Neural progenitor cell (in vitro differentiated cells): ENCODE data around the gene HMCES. TPM values are rescaled to one million over a fixed set of nuclear protein-coding genes. Genes with fewer than 3 reads are reported as not detected.

ENCODE experiments used
- DNase-seq: peaks from one replicate; pipeline ENCODE4 v3.0.0-alpha.2; 2016; ENCODE audit warnings: low spot score
- H2AFZ ChIP-seq: fragments of 200-600 bp; sonication (generic); replicated peaks from 2 replicates; pipeline ENCODE4 v1.6.1; 2016; ENCODE audit warnings: antibody characterized with exemption
- H3F3A ChIP-seq: fragments of 200-600 bp; sonication (generic); 2 replicates; pipeline ENCODE4 v1.6.1; 2016; ENCODE audit warnings: antibody characterized with exemption, low read depth
- H3K27ac ChIP-seq: fragments of 200-600 bp; sonication (generic); 2 replicates; pipeline ENCODE4 v1.5.1; 2016; ENCODE audit warnings: mild to moderate bottlenecking
- H3K27me3 ChIP-seq: fragments of 200-600 bp; sonication (generic); 2 replicates; pipeline ENCODE4 v1.6.1; 2016; ENCODE audit warnings: mild to moderate bottlenecking, moderate library complexity
- H3K36me3 ChIP-seq: fragments of 200-600 bp; sonication (generic); 2 replicates; pipeline ENCODE4 v1.5.1; 2016
- H3K4me1 ChIP-seq: fragments of 200-600 bp; sonication (generic); 2 replicates; pipeline ENCODE4 v1.6.1; 2016; ENCODE audit warnings: mixed run types
- H3K4me2 ChIP-seq: fragments of 200-600 bp; sonication (generic); 2 replicates; pipeline ENCODE4 v1.6.1; 2016
- H3K4me3 ChIP-seq: fragments of 200-600 bp; sonication (generic); 2 replicates; pipeline ENCODE4 v1.5.1; 2016
- H3K79me2 ChIP-seq: fragments of 200-600 bp; sonication (generic); 2 replicates; pipeline ENCODE4 v1.6.1; 2016; ENCODE audit warnings: low read depth
- H3K9ac ChIP-seq: fragments of 200-600 bp; sonication (generic); 2 replicates; pipeline ENCODE4 v1.6.1; 2016
- H3K9me3 ChIP-seq: fragments of 200-600 bp; sonication (generic); 2 replicates; pipeline ENCODE4 v1.5.1; 2016; ENCODE audit warnings: low read depth
- H4K20me1 ChIP-seq: fragments of 200-600 bp; sonication (generic); 2 replicates; pipeline ENCODE4 v1.6.1; 2016; ENCODE audit warnings: low read depth
- H3K27ac Mint-ChIP-seq: 3 replicates; pipeline ENCODE4 v1.8.0; 2021; ENCODE audit warnings: mixed read lengths
- H3K27me3 Mint-ChIP-seq: 2 replicates; pipeline ENCODE4 v1.8.0; 2022; ENCODE audit warnings: low read depth, mild to moderate bottlenecking, inconsistent platforms, moderate library complexity, mixed read lengths; ENCODE audit not compliant: insufficient read depth
- H3K36me3 Mint-ChIP-seq: 3 replicates; pipeline ENCODE4 v1.8.0; 2021; ENCODE audit warnings: mixed read lengths
- H3K4me1 Mint-ChIP-seq: 3 replicates; pipeline ENCODE4 v1.8.0; 2021; ENCODE audit warnings: mixed read lengths
- H3K4me3 Mint-ChIP-seq: 3 replicates; pipeline ENCODE4 v1.8.0; 2021; ENCODE audit warnings: mild to moderate bottlenecking, moderate library complexity, mixed read lengths
- H3K9me3 Mint-ChIP-seq: 3 replicates; pipeline ENCODE4 v1.8.0; 2020; ENCODE audit warnings: mixed read lengths
- EZH2 ChIP-seq: fragments of 200-600 bp; sonication (generic); IDR thresholded peaks from 2 replicates; pipeline ENCODE4 v1.6.1; 2017; ENCODE audit warnings: antibody characterized with exemption, mild to moderate bottlenecking, moderate library complexity
- EZH2phosphoT487 ChIP-seq: fragments of 200-600 bp; sonication (generic); IDR thresholded peaks from 2 replicates; pipeline ENCODE4 v1.6.1; 2017; ENCODE audit warnings: antibody characterized with exemption
- total RNA-seq: library from RNA; depleted of rRNA; stranded (reverse); fragments of >200 nt; gene quantifications from 2 replicates; pipeline ENCODE4 v1.2.3, GENCODE V29; 2015; ENCODE audit warnings: low replicate concordance
- TF ChIP-seq, protein P1 (sequence below): fragments of 200-600 bp; sonication (generic); IDR thresholded peaks from 2 replicates; pipeline ENCODE4 v1.5.1; 2017; ENCODE audit warnings: antibody characterized with exemption, mild to moderate bottlenecking

Gene HMCES
- total RNA-seq, 1 donor from 2014 or later: 25.1 TPM

DNA sequence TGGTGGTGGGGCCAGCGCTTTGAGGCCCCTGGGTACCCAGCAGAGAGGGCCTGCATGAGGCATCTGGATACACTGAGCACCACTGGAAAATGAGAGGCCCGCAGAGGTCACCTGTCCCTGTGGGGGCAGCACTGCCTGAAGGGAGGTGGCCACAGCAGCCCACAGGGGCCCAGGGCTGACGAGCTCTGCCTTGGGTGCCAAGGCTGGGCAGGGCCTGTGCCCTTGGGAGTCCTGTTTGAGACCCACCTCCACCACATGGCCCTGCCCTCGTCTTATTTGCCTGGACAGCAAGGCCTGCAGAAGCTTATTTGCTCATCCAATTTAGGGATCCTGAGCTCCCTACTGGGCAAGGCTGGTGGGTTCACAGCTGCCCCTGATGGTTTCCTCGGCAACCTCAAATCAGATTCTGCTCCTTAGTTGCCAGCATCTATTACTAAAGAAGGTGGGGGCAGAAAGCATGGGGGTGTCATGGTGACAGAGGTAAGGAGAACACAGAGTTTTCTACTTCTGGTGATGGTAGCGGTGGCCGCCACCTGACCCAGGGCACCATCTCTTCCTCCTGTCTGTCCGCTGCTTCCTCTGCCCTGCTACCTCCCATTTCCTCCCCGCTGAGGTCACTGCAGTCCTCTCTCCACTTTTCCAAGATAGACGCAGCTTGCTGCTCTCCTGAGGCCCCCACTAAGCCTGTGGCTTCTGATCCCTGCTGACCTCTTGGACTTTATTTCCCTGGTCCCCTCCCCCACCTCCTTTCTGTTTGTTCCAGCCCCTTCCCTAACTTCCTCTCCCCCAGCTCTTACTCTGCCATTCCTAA, 62.9 kb downstream of the HMCES start:
- Histone ChIP-seq H3K27me3 (no peaks in the 10 kb centered on the region), H3K36me3 (no peaks in the 10 kb centered on the region), H3K9me3 (no peaks in the 10 kb centered on the region), H3K79me2 (no peaks in the 10 kb centered on the region), H3K27ac (no peak overlapping the region), H3K4me3 (no peak overlapping the region), H3K4me2 (no peak overlapping the region), H3K4me1 (no peaks in the 10 kb centered on the region), H3K9ac (no peak overlapping the region), H4K20me1 (no peaks in the 10 kb centered on the region), H3F3A (no peaks in the 10 kb centered on the region), H2AFZ (no peak overlapping the region)
- Mint-ChIP-seq H3K27ac (peak overlapping the region; percentile 69), H3K9me3 (peaks cover 18% of the 10 kb centered on the region), H3K4me3 (no peak overlapping the region), H3K4me1 (peaks cover 24% of the 10 kb centered on the region), H3K27me3 (peaks cover 14% of the 10 kb centered on the region), H3K36me3 (no peaks in the 10 kb centered on the region)
- TF ChIP-seq, protein P1, sequence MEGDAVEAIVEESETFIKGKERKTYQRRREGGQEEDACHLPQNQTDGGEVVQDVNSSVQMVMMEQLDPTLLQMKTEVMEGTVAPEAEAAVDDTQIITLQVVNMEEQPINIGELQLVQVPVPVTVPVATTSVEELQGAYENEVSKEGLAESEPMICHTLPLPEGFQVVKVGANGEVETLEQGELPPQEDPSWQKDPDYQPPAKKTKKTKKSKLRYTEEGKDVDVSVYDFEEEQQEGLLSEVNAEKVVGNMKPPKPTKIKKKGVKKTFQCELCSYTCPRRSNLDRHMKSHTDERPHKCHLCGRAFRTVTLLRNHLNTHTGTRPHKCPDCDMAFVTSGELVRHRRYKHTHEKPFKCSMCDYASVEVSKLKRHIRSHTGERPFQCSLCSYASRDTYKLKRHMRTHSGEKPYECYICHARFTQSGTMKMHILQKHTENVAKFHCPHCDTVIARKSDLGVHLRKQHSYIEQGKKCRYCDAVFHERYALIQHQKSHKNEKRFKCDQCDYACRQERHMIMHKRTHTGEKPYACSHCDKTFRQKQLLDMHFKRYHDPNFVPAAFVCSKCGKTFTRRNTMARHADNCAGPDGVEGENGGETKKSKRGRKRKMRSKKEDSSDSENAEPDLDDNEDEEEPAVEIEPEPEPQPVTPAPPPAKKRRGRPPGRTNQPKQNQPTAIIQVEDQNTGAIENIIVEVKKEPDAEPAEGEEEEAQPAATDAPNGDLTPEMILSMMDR: no peak
- TF ChIP-seq EZH2 (no peak), EZH2phosphoT487 (no peak)
- no peak for DNase-seq

DNA sequence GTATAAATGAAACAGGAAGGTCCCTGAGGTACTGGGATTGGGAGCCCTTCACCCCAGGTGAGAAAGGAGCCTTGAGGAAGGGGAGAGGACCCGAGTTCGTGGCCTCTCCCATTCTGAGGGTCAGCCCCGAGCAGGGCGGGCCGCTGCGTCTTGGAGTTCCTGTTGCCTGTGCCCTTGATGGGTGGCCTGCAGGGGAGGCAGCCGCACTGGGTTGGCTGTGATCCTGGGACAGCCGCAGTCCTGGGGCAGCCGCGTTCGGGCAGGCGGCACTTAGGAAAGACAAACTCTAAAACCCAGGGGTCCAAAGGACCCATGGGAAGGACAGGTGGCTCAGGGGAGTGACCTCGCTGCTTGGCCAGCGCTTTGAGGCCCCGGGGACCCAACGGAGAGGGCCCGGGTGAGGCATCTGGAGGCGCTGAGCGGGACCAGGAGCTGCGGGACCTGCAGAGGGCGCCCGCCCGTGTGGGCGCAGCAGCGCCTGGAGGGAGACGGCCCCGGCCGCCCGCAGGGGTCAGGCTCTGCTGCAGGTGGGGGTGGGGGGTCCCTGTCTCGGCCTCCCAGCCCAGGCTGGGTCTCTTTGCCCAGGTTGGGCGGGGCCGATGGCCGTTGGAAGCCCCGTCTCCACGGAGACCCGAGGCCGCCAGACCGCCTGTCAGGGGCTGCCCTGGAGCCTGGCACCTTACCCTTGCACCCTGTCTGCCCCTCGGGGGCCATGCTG, 65.1 kb downstream of the HMCES start:
- Mint-ChIP-seq H3K27me3 (peaks cover 16% of the 10 kb centered on the region), H3K9me3 (peaks cover 12% of the 10 kb centered on the region), H3K4me1 (peaks cover 32% of the 10 kb centered on the region), H3K4me3 (no peak overlapping the region), H3K27ac (peak overlapping the region; percentile 12), H3K36me3 (no peaks in the 10 kb centered on the region)
- Histone ChIP-seq H3K4me1 (no peaks in the 10 kb centered on the region), H3K9ac (no peak overlapping the region), H3K9me3 (no peaks in the 10 kb centered on the region), H2AFZ (peak overlapping the region; percentile 87), H3F3A (no peaks in the 10 kb centered on the region), H4K20me1 (no peaks in the 10 kb centered on the region), H3K4me2 (peak overlapping the region; percentile 80), H3K4me3 (peak overlapping the region; percentile 43), H3K79me2 (no peaks in the 10 kb centered on the region), H3K36me3 (no peaks in the 10 kb centered on the region), H3K27me3 (no peaks in the 10 kb centered on the region), H3K27ac (no peak overlapping the region)
- peak; percentile 77 for DNase-seq
- TF ChIP-seq, protein P1: peak; percentile 70
- TF ChIP-seq EZH2 (no peak), EZH2phosphoT487 (no peak)

DNA sequence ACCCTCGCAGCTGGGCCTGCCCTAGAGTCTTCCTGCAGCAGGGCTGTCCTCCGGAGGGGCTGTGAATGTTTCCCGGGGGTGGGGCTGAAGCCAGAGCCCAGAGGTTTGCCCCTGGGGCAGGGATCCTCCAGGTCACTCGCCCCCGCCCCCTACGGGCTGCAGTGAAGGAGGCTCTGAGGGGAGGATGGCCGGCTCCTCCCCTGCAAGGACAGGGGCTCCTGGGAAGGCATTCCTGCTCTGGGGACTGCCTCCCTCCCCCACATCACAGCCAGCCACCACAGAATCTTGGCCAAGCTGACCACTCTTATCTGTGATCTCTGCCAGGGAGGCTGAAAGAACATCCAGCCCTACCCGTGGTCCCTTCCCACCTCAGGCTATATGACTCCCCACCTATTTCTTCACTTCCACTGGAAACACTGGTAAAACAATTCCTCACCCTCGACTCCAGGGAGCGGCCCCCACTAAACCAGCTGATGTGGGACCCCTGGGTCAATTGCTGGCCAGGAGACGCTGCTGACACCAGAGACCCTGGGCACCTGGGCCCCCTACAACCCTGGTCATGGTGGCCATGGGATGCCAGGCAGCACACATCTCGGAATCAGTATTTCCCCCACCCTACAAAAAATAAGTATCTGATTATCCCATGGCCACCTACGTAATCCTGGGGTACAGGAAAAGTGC, 66.0 kb downstream of the HMCES start:
- H3K27me3 Mint-ChIP-seq: peaks cover 16% of the 10 kb centered on the region
- TF ChIP-seq EZH2phosphoT487: no peak
- TF ChIP-seq, protein P1: no peak
- no peak for TF ChIP-seq EZH2
- no peak overlapping the region for H3K27ac ChIP-seq

More for the DNA sequence above, 66.0 kb downstream of the HMCES start:
- Histone ChIP-seq H3K9me3 (no peaks in the 10 kb centered on the region), H3K4me1 (no peaks in the 10 kb centered on the region), H3F3A (no peaks in the 10 kb centered on the region), H3K27me3 (no peaks in the 10 kb centered on the region), H4K20me1 (no peaks in the 10 kb centered on the region), H3K9ac (no peak overlapping the region), H3K4me3 (peak overlapping the region; percentile 43), H3K36me3 (no peaks in the 10 kb centered on the region), H2AFZ (peak overlapping the region; percentile 87), H3K4me2 (peak overlapping the region; percentile 80), H3K79me2 (no peaks in the 10 kb centered on the region)
- no peaks in the 10 kb centered on the region for H3K36me3 Mint-ChIP-seq
- peaks cover 12% of the 10 kb centered on the region for H3K9me3 Mint-ChIP-seq
- peak; percentile 69 for DNase-seq
- H3K27ac Mint-ChIP-seq: no peak overlapping the region
- peaks cover 32% of the 10 kb centered on the region for H3K4me1 Mint-ChIP-seq
- no peak overlapping the region for H3K4me3 Mint-ChIP-seq
